ENCODE results near the gene HADH.
"Not testable (repeated sequence)": the region's sequence is repeated elsewhere in the genome, so short reads cannot be mapped to it uniquely, and the experiment has no call there.

The HADH gene

DNA sequence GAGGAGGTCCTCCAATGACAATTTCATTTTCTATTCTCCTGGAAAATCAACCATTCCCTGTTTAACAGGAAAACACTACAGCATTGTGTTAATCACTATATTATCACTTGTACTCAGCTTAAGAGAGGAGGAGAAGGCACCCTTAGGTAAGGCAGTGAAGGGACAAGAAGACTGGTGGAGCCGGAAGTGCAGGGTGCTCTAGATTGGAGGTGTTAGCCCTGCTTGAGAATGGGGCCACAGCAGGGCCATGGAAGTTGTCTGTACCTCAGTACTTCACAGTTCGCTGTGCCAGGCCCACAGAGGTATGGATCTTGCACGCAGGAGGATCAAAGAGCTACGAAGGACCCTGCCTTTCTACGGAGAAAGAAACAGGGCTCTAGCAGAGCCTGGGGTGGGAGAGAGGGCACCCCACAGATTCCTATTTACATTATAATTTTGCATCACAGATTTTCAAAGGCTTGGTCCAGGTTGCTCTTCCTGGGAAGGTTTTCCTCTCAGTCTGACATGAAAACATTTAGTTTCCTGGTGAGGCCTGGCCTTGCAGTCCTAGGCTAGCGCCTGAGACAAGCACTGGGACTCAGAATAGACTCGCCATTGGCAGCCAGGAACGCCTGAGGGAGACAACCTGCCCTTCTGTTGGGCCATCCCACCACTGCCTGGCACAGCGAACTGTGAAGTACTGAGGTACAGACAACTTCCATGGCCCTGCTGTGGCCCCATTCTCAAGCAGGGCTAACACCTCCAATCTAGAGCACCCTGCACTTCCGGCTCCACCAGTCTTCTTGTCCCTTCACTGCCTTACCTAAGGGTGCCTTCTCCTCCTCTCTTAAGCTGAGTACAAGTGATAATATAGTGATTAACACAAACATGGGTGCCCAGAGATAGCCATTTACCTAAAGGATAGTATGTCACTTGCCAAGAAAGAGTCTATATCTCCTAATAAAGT, 60.8 kb downstream of the HADH start:
- not testable (repeated sequence) for H3K27me3 Mint-ChIP-seq (ENCODE audit: low read depth); H3K9me3 Mint-ChIP-seq
- peaks cover 53% of the 10 kb centered on the region for H3K36me3 Mint-ChIP-seq (ENCODE audit: low read depth)
- peak overlapping the region; percentile 98 for H3K27ac Mint-ChIP-seq
- peak overlapping the region; percentile 85 for H3K4me3 Mint-ChIP-seq
- H3K4me1 Mint-ChIP-seq (ENCODE audit: low read depth) = peaks cover 64% of the 10 kb centered on the region

DNA sequence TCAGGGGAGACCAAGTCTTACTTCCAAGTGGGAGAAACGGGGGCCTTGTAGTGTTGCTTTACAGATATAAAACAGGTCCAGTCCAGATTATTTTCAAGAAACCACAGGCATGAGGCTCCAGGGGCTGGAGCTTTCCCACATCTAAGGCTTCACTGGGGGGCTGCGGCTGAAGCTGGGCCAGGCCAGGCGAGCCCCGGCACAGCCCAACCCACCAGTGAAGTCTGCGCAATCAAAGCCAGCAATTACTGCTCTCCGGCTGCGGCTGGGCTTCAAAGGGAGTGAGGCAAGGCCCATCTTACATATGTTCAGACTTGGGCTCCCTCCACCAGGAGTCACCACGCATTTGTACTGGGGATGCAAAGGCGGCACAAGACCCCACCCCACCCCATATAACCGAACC, 61.7 kb downstream of the HADH start:
- peak overlapping the region; percentile 98 for H3K27ac Mint-ChIP-seq
- peaks cover 47% of the 10 kb centered on the region for H3K36me3 Mint-ChIP-seq (ENCODE audit: low read depth)

DNA sequence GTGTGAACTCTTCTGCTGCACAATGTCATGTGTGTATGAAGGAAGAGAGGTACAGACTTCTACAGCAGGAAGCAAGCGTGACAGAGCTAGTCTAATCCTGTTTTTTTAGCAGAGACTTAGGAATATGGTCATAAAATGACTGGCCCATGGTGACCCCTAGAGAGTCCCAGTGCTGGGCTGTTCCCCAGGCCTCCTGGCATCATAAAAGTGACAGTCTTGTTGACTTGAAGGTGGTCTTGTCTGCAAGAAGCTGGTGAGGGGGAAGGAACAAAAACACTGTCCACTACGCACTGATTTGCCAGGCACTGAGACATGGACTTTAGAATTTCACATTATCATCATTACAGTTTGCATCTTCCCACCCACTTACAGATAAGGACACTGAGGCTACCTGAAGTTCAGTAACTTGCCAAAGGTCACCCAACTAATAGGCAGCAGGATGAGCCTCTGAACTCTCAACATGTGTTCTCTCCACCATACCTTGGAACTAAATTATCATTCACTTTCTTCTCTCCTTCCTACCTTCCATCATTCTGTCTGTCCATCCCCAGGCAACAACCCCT, 63.0 kb downstream of the HADH start:
- Mint-ChIP-seq H3K9me3 (no peaks in the 10 kb centered on the region), H3K27me3 (ENCODE audit: low read depth) (no peaks in the 10 kb centered on the region), H3K27ac (peak overlapping the region; percentile 52), H3K36me3 (ENCODE audit: low read depth) (peaks cover 42% of the 10 kb centered on the region), H3K4me3 (peak overlapping the region; percentile 4), H3K4me1 (ENCODE audit: low read depth) (peaks cover 72% of the 10 kb centered on the region)

More for the DNA sequence above, 61.7 kb downstream of the HADH start:
- no peaks in the 10 kb centered on the region for H3K9me3 Mint-ChIP-seq
- H3K27me3 Mint-ChIP-seq (ENCODE audit: low read depth) = no peaks in the 10 kb centered on the region
- no peak overlapping the region for H3K4me3 Mint-ChIP-seq
- peaks cover 63% of the 10 kb centered on the region for H3K4me1 Mint-ChIP-seq (ENCODE audit: low read depth)

DNA sequence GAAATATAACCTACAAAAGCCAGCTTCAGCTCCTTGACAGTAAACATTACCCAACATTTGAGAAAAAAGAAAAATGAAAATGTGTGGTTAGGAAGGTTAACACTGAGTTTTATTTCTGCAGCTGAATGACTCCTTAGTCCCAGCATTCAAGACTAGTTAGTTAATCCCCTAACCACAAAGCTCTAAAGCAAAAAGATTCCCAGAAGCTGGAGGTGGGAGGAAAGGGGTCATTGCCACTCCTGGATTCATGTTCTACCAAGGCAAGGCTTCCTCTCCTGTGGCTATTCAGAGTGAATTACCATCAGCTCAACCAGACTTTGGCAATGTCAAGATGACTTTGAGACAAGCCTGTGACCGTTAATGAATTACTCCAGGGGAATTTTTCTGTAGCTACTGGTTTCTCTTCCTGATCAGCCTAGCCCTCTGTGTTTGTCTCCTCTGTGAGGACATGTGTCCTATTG, 63.6 kb downstream of the HADH start:
- Mint-ChIP-seq H3K27me3 (ENCODE audit: low read depth) (no peaks in the 10 kb centered on the region), H3K4me1 (ENCODE audit: low read depth) (peaks cover 70% of the 10 kb centered on the region), H3K9me3 (no peaks in the 10 kb centered on the region), H3K36me3 (ENCODE audit: low read depth) (peaks cover 39% of the 10 kb centered on the region), H3K27ac (peak overlapping the region; percentile 52), H3K4me3 (peak overlapping the region; percentile 45)

DNA sequence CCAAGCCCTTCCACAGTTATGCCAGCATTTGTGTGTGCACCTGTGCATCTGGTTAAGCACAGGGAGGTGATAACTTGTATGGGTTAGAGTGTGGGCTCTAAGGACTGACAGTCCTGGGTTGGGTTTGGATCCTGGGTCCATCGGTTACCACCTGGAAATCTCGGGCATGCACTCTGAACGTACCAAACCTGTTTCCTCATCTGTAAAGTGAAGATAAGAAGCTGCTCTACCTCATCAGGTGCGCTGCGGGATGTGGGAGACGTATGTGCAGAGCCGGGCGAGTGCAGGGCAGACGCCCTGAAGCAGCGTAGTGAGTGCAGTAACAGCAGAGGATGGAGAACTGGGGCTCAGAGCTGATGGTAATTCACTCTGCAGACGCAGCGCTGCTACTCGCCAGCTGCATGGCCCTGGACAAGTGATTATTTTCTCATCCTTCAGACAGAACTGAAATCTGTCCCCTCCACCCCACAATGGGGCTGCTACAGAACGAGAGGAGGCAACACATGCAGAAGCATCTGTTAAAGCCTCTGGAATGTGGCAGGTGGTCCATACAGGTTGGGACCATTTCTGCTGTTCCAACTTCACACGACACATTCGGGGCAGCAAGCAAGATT, 64.4 kb downstream of the HADH start:
- peaks cover 38% of the 10 kb centered on the region for H3K36me3 Mint-ChIP-seq (ENCODE audit: low read depth)
- H3K27me3 Mint-ChIP-seq (ENCODE audit: low read depth) = no peaks in the 10 kb centered on the region
- H3K4me3 Mint-ChIP-seq = peak overlapping the region; percentile 45
- H3K27ac Mint-ChIP-seq = peak overlapping the region; percentile 52
- H3K9me3 Mint-ChIP-seq = no peaks in the 10 kb centered on the region
- H3K4me1 Mint-ChIP-seq (ENCODE audit: low read depth) = peaks cover 68% of the 10 kb centered on the region

DNA sequence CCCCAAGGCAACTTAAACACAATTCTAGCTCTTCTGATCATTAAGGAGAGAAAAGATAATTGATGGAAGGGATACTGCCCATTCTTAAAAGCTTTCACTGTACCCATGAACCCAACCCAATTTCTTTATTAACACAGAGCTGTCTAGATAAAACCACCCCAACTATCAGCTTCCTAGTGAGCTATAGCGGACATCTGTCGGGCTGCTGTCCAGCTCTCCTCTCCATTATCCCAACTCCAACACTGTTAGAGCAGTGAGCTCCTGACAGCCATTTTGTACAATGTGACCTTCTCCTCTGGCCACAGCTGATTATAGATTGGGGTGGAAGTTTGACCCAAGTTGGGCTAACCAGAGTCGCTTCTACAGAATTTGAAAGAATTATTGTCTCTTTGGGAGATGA, 66.1 kb downstream of the HADH start:
- no peak overlapping the region for H3K27ac Mint-ChIP-seq

DNA sequence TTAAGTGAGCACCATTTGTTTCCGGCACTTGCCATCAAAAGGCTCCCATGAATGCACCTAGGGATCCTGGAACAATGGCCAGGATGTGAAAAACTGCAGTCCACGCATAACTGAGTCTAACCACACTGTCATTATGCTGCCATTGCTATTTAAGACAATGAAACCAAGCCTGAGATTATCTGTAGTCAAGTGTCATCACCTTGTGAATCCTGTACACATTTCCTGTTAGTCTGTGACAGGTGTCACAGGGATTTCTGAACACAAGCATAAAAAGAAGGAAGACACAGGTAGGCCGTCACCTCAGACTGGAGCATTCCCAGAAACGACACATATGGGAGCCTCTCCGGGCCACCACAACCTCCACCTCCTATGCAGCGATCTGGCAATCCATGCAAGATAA, 66.7 kb downstream of the HADH start:
- H3K4me1 Mint-ChIP-seq (ENCODE audit: low read depth) = peaks cover 52% of the 10 kb centered on the region
- H3K36me3 Mint-ChIP-seq (ENCODE audit: low read depth) = peaks cover 41% of the 10 kb centered on the region
- no peaks in the 10 kb centered on the region for H3K9me3 Mint-ChIP-seq
- H3K27ac Mint-ChIP-seq = no peak overlapping the region
- H3K27me3 Mint-ChIP-seq (ENCODE audit: low read depth) = no peaks in the 10 kb centered on the region
- no peak overlapping the region for H3K4me3 Mint-ChIP-seq

More for the DNA sequence above, 66.1 kb downstream of the HADH start:
- peaks cover 41% of the 10 kb centered on the region for H3K36me3 Mint-ChIP-seq (ENCODE audit: low read depth)
- no peak overlapping the region for H3K4me3 Mint-ChIP-seq
- peaks cover 53% of the 10 kb centered on the region for H3K4me1 Mint-ChIP-seq (ENCODE audit: low read depth)
- no peaks in the 10 kb centered on the region for H3K27me3 Mint-ChIP-seq (ENCODE audit: low read depth)
- H3K9me3 Mint-ChIP-seq = no peaks in the 10 kb centered on the region

DNA sequence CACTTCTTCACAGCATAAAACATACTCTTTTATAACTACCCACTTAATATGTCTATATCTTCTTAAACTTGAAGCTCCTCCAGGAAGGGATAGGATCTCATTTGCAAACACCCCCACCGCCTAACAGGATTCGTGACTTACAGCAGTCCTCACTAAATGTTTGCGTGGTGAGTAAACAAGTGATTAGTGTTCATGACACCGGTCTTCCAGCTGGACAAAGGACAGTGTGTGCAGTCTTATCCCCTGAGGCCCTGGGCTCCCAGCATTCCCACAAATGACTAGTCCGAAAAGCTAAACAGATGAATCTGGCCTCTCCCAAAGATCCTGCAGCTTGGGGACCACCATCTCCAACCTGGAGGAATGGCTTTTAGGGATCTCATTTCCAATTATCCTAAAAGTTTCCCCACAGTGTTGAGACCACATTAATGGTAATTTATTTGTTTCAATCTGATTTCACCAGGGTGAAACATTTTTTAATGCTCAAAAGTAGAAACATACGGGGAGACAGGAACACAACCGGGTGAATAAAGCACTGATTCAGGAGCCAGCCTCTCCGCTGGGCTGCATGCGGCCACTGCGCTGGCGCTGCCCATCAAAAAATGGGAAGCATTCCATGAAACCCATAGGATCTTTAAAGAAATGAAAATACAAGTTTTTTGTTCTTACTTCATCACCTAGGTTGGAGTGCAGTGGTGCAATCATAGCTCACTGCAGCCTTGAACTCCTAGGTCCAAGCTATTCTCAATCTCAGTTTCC, 69.2 kb downstream of the HADH start:
- peaks cover 42% of the 10 kb centered on the region for H3K4me1 Mint-ChIP-seq (ENCODE audit: low read depth)
- H3K9me3 Mint-ChIP-seq = no peaks in the 10 kb centered on the region
- H3K27me3 Mint-ChIP-seq (ENCODE audit: low read depth) = no peaks in the 10 kb centered on the region
- no peak overlapping the region for H3K27ac Mint-ChIP-seq
- H3K36me3 Mint-ChIP-seq (ENCODE audit: low read depth) = peaks cover 43% of the 10 kb centered on the region
- no peak overlapping the region for H3K4me3 Mint-ChIP-seq

DNA sequence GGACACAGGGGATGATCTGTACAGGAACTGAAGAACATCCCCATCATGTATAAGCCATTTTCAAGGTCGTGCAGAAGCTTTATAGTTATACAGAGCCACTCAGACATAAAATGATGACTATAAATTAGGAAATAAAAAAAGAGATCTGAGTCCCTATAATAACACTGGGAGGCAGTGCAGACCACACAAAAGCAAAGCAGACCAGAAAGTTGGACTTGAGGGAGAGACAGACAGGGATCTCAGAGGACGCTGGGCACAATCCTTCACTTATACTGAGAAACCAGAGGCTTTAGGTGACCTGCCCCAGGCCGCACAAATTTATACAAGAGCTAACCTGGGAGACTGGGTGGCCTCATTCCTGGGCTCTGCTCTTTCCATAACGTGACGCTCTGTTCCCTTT, 70.5 kb downstream of the HADH start:
- Mint-ChIP-seq H3K27ac (no peak overlapping the region), H3K4me1 (ENCODE audit: low read depth) (peaks cover 42% of the 10 kb centered on the region), H3K9me3 (no peaks in the 10 kb centered on the region), H3K4me3 (no peak overlapping the region), H3K27me3 (ENCODE audit: low read depth) (no peaks in the 10 kb centered on the region), H3K36me3 (ENCODE audit: low read depth) (peaks cover 50% of the 10 kb centered on the region)

DNA sequence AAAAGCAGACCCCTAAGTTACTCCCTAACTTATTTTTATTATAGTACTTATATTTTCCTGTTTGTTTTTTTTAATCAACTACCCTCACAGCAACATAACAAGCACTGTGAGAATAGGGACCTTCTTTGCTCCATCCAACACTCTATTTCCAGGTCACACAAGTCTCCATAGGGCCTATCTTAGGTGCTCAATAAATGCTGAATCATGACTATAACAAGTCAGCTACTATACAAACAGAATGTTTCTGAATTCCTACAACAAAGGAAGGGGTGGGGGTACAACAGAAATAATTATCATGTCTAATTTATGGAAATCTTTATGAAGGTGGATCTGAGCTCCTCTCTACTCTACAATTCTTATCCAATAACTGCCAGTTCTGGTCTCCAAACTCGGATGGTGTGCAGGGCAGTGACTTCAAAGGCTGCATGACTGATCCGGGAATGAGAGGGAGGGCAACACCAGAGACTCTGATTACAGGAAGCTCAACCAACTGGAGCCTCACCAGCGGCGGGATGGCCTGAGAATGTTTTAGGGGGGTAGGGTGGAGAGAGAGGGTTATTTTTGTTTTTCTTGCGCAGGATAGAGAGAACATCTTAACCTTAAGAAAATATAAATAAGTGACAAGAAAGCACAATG, 71.1 kb downstream of the HADH start:
- Mint-ChIP-seq H3K4me3 (no peak overlapping the region), H3K27me3 (ENCODE audit: low read depth) (no peaks in the 10 kb centered on the region), H3K36me3 (ENCODE audit: low read depth) (peaks cover 51% of the 10 kb centered on the region), H3K27ac (no peak overlapping the region), H3K9me3 (no peaks in the 10 kb centered on the region), H3K4me1 (ENCODE audit: low read depth) (peaks cover 41% of the 10 kb centered on the region)

DNA sequence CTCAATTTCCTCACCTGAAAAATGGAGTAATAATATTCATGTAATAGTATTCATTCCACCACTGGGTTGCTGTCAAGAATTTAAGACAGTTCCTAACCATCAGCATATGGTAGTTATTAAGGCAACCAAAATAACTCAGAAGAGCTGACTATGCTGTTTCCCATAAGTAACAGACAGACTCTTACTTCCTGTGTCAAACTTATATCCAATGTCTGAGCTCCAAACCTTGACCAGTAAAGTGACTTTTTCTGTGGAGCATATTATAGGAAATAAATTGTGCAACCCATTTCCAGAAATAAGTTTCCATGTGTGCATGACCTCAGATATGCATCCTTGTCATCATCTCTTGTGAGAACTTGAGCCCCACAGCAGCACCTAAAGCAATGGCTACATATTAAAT, 78.8 kb downstream of the HADH start:
- Mint-ChIP-seq H3K27me3 (ENCODE audit: low read depth) (no peaks in the 10 kb centered on the region), H3K4me1 (ENCODE audit: low read depth) (peaks cover 61% of the 10 kb centered on the region), H3K9me3 (no peaks in the 10 kb centered on the region), H3K4me3 (no peak overlapping the region), H3K27ac (peak overlapping the region; percentile 24), H3K36me3 (ENCODE audit: low read depth) (peaks cover 57% of the 10 kb centered on the region)

DNA sequence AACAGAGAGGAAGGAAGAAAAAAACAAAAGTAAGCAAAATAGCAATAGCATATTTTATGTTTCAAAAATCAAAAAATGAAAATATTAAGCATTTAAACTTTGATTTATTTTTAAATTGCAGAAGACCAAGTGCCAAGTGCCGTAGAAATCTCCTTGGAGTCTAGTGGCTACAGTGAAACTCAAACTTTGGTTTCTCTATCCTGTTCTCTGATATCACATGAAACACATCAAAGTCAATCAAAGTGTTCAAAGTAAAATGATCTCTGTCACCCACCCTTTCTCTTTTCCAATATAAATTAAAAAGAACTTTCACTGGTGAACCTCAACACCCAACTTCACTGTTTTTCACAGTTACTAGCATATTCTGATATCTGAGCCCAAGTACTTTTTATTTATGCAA, 81.1 kb downstream of the HADH start:
- H3K27ac Mint-ChIP-seq = peak overlapping the region; percentile 71
- peak overlapping the region; percentile 23 for H3K4me3 Mint-ChIP-seq
- peaks cover 68% of the 10 kb centered on the region for H3K4me1 Mint-ChIP-seq (ENCODE audit: low read depth)
- H3K9me3 Mint-ChIP-seq = no peaks in the 10 kb centered on the region
- no peaks in the 10 kb centered on the region for H3K27me3 Mint-ChIP-seq (ENCODE audit: low read depth)
- H3K36me3 Mint-ChIP-seq (ENCODE audit: low read depth) = peaks cover 61% of the 10 kb centered on the region

DNA sequence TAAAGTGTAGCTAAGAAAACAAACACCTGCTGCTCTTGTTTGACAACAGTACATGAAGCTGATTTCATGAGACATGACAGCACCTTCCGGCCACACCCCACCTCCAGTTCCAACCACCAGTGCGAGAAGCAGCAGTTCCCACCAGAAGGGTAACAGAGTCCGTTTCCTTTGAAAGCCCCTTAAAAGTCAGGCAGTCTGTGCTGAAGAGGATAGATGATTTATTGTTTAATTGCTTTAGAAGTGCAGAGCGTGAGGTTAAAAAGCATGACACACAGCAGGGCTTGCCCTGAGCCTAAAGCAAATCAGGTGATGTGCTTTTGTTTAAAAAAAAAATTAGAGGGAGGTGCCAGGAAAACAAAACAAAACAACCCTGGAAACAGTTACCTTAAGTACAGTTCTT, 82.6 kb downstream of the HADH start:
- Mint-ChIP-seq H3K36me3 (ENCODE audit: low read depth) (peaks cover 54% of the 10 kb centered on the region), H3K27ac (peak overlapping the region; percentile 91), H3K9me3 (no peaks in the 10 kb centered on the region), H3K4me1 (ENCODE audit: low read depth) (peaks cover 61% of the 10 kb centered on the region), H3K4me3 (peak overlapping the region; percentile 73), H3K27me3 (ENCODE audit: low read depth) (no peaks in the 10 kb centered on the region)

Data from T-helper 1 cell treated with Interleukin-12 subunit alpha and Interleukin-12 subunit beta and Interleukin-4 antibody, amounts not matched to agents 30 μg/mL and 1 μg/mL, for 36 hours (primary cell).